Loucy (cell line): Measurements from ENCODE around the gene F3.

Experiments
- H2AFZ ChIP-seq: fragments of 200-600 bp; sonication (generic); 2 replicates; pipeline ENCODE4 v1.6.0; 2016; ENCODE audit warnings: antibody characterized with exemption, mild to moderate bottlenecking, low read length, moderate library complexity
- H3F3A ChIP-seq: fragments of 200-600 bp; 2 replicates; pipeline ENCODE4 v1.6.0; 2016; ENCODE audit warnings: antibody characterized with exemption, low read depth, mild to moderate bottlenecking
- H3K27me3 ChIP-seq: fragments of 200-600 bp; sonication (generic); 2 replicates; pipeline ENCODE4 v1.6.1; 2014; ENCODE audit warnings: low read length, mild to moderate bottlenecking; ENCODE audit not compliant: insufficient read depth, poor library complexity, severe bottlenecking
- H3K36me3 ChIP-seq: fragments of 200-600 bp; sonication (generic); 2 replicates; pipeline ENCODE4 v1.6.1; 2016; ENCODE audit warnings: low read length; ENCODE audit not compliant: insufficient read depth
- H3K4me1 ChIP-seq: fragments of 200-600 bp; sonication (generic); 2 replicates; pipeline ENCODE4 v1.5.1; 2014; ENCODE audit warnings: low read length, mild to moderate bottlenecking; ENCODE audit not compliant: insufficient read depth, poor library complexity, severe bottlenecking
- H3K4me2 ChIP-seq: fragments of 200-600 bp; sonication (generic); 2 replicates; pipeline ENCODE4 v1.6.0; 2014; ENCODE audit warnings: antibody characterized with exemption, low read length, low read depth, mild to moderate bottlenecking; ENCODE audit not compliant: poor library complexity, severe bottlenecking
- H3K4me3 ChIP-seq: fragments of 200-600 bp; sonication (generic); 2 replicates; pipeline ENCODE4 v1.5.1; 2014; ENCODE audit warnings: low read length, mild to moderate bottlenecking, mixed read lengths; ENCODE audit not compliant: poor library complexity, severe bottlenecking
- H3K79me2 ChIP-seq: fragments of 200-600 bp; sonication (generic); 2 replicates; pipeline ENCODE4 v1.6.1; 2014; ENCODE audit warnings: low read length; ENCODE audit not compliant: insufficient read depth
- H3K9ac ChIP-seq: fragments of 200-600 bp; sonication (generic); 2 replicates; pipeline ENCODE4 v1.6.0; 2014; ENCODE audit warnings: mild to moderate bottlenecking, low read depth, low read length, moderate library complexity; ENCODE audit not compliant: poor library complexity, severe bottlenecking
- H3K9me2 ChIP-seq: fragments of 200-600 bp; sonication (generic); replicated peaks from 2 replicates; pipeline ENCODE4 v1.6.1; 2016; ENCODE audit warnings: low read depth, low read length, mixed read lengths
- H3K9me3 ChIP-seq: fragments of 200-600 bp; sonication (generic); 2 replicates; pipeline ENCODE4 v1.6.1; 2014; ENCODE audit warnings: mild to moderate bottlenecking, antibody characterized with exemption, low read length, low read depth; ENCODE audit not compliant: insufficient read depth
- H4K20me1 ChIP-seq: fragments of 200-600 bp; sonication (generic); 2 replicates; pipeline ENCODE4 v1.6.0; 2014; ENCODE audit warnings: antibody characterized with exemption, low read length, mild to moderate bottlenecking; ENCODE audit not compliant: insufficient read depth, poor library complexity, severe bottlenecking
- EZH2phosphoT487 ChIP-seq: fragments of 200-600 bp; IDR thresholded peaks from 2 replicates; pipeline ENCODE4 v1.6.1; 2018; ENCODE audit warnings: antibody characterized with exemption, mild to moderate bottlenecking, moderate library complexity, borderline replicate concordance
- TF ChIP-seq, protein P1 (sequence below): fragments of 200-600 bp; sonication (generic); conservative IDR thresholded peaks from 2 replicates; pipeline ENCODE4 v1.5.1; 2014; ENCODE audit warnings: mild to moderate bottlenecking, antibody characterized with exemption, low read length

Gene F3

GRCh38 chr1:94504601-94505000 lies 37.0 kb downstream of the F3 start:
- Histone ChIP-seq H3K4me2 (no peak overlapping the region), H3K4me1 (no peaks in the 10 kb centered on the region), H3F3A (no peaks in the 10 kb centered on the region; the same call in 1 of the 2 replicates), H3K36me3 (peaks cover 29% of the 10 kb centered on the region; the same call in 1 of the 2 replicates), H3K27me3 (no peaks in the 10 kb centered on the region), H3K9me3 (no peaks in the 10 kb centered on the region), H3K9me2 (no peaks in the 10 kb centered on the region), H3K9ac (no peak overlapping the region), H3K79me2 (no peaks in the 10 kb centered on the region), H3K4me3 (no peak overlapping the region), H2AFZ (no peak overlapping the region), H4K20me1 (no peaks in the 10 kb centered on the region)
- TF ChIP-seq, protein P1, sequence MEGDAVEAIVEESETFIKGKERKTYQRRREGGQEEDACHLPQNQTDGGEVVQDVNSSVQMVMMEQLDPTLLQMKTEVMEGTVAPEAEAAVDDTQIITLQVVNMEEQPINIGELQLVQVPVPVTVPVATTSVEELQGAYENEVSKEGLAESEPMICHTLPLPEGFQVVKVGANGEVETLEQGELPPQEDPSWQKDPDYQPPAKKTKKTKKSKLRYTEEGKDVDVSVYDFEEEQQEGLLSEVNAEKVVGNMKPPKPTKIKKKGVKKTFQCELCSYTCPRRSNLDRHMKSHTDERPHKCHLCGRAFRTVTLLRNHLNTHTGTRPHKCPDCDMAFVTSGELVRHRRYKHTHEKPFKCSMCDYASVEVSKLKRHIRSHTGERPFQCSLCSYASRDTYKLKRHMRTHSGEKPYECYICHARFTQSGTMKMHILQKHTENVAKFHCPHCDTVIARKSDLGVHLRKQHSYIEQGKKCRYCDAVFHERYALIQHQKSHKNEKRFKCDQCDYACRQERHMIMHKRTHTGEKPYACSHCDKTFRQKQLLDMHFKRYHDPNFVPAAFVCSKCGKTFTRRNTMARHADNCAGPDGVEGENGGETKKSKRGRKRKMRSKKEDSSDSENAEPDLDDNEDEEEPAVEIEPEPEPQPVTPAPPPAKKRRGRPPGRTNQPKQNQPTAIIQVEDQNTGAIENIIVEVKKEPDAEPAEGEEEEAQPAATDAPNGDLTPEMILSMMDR: no peak

GRCh38 chr1:94503153-94503552 lies 38.4 kb downstream of the F3 start:
- H3K9me2 ChIP-seq: no peaks in the 10 kb centered on the region
- H3K27me3 ChIP-seq: no peaks in the 10 kb centered on the region
- H3K4me1 ChIP-seq: no peaks in the 10 kb centered on the region
- H3K79me2 ChIP-seq: no peaks in the 10 kb centered on the region
- H4K20me1 ChIP-seq: no peaks in the 10 kb centered on the region
- H3K36me3 ChIP-seq: peaks cover 43% of the 10 kb centered on the region; the same call in 1 of the 2 replicates
- no peak overlapping the region for H2AFZ ChIP-seq
- TF ChIP-seq EZH2phosphoT487: no peak
- TF ChIP-seq, protein P1: no peak
- H3K9ac ChIP-seq: no peak overlapping the region
- no peak overlapping the region for H3K4me2 ChIP-seq
- H3K4me3 ChIP-seq: no peak overlapping the region
- H3F3A ChIP-seq: no peaks in the 10 kb centered on the region; the same call in 1 of the 2 replicates
- no peaks in the 10 kb centered on the region for H3K9me3 ChIP-seq

DNA sequence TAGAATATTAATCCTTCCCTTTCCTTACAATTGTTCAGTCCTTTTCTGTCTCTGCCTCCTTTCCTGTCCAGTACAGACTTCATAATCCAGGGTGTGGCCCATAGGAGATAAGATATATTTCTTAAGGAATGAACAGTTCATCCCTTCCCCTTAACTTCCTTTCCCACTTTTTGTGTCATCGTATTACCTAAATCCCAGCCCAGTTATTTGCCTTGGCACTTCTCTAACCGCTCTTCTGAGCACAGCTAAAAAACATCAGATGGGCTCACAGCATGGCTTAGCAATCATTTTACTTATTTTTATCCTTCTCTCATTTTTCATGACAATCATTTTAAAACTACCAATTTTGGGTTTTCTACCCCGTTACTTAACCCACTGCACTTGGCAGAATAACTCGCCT lies 39.6 kb downstream of the F3 start:
- H3K4me2 ChIP-seq: no peak overlapping the region
- H4K20me1 ChIP-seq: no peaks in the 10 kb centered on the region
- H3K79me2 ChIP-seq: no peaks in the 10 kb centered on the region
- H3K9me2 ChIP-seq: no peaks in the 10 kb centered on the region
- no peaks in the 10 kb centered on the region for H3K4me1 ChIP-seq
- no peak overlapping the region for H2AFZ ChIP-seq
- no peak overlapping the region for H3K9ac ChIP-seq
- no peak overlapping the region for H3K4me3 ChIP-seq
- no peaks in the 10 kb centered on the region; the same call in 1 of the 2 replicates for H3F3A ChIP-seq
- no peaks in the 10 kb centered on the region for H3K27me3 ChIP-seq
- H3K36me3 ChIP-seq: peaks cover 45% of the 10 kb centered on the region; the same call in 1 of the 2 replicates
- TF ChIP-seq, protein P1: no peak
- no peak for TF ChIP-seq EZH2phosphoT487
- H3K9me3 ChIP-seq: no peaks in the 10 kb centered on the region
